GM19025 (cell line): ENCODE data around the gene RBM23.
"Not testable (repeated sequence)": the region's sequence is repeated elsewhere in the genome, so short reads cannot be mapped to it uniquely, and the experiment has no call there.

Experiments
- ATAC-seq: cut with Tn5 transposase; IDR thresholded peaks from one replicate; pipeline ENCODE4 v1.9.1; 2021; ENCODE audit warnings: mild to moderate bottlenecking, low read depth, moderate library complexity; ENCODE audit not compliant: unreplicated experiment

Gene RBM23

DNA sequence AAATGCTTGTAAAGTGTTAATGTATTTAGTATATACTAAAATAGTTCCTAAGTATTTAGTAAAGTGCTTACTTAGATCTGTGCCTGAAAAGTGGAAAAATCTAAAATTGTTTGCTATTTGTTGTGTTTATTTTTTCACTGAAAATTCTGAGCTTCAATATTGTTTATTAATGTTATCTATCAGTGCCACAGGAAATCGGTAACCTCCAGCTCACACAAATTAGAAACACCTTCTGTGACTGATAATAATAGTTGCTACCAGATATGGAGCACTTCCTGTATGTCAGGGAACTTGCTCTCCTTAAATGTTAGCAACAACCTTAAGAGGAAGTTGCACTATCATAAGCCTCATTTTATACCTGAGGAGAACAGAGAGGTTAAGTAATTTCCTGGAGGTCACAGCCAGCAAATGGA is 48.1 kb downstream of the RBM23 start:
- peak; percentile 27 for ATAC-seq

DNA sequence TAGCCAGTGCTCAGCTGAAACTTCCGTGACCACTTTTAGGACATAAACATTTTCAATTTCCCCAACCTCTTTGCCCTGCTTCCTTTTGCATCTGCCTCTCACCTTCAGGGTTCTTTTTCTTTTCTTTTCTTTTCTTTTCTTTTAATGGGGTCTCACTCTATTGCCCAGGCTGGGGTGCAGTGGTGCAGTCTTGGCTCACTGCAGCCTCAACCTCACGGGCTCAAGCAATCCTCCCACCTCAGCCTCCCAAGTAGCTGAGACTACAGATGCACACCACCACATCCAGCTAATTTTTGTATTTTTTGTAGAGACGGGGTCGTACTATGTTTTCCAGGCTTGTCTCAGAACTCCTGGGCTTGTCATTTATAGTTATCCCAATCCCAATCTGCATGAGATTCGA is 52.1 kb downstream of the RBM23 start:
- no peak for ATAC-seq

DNA sequence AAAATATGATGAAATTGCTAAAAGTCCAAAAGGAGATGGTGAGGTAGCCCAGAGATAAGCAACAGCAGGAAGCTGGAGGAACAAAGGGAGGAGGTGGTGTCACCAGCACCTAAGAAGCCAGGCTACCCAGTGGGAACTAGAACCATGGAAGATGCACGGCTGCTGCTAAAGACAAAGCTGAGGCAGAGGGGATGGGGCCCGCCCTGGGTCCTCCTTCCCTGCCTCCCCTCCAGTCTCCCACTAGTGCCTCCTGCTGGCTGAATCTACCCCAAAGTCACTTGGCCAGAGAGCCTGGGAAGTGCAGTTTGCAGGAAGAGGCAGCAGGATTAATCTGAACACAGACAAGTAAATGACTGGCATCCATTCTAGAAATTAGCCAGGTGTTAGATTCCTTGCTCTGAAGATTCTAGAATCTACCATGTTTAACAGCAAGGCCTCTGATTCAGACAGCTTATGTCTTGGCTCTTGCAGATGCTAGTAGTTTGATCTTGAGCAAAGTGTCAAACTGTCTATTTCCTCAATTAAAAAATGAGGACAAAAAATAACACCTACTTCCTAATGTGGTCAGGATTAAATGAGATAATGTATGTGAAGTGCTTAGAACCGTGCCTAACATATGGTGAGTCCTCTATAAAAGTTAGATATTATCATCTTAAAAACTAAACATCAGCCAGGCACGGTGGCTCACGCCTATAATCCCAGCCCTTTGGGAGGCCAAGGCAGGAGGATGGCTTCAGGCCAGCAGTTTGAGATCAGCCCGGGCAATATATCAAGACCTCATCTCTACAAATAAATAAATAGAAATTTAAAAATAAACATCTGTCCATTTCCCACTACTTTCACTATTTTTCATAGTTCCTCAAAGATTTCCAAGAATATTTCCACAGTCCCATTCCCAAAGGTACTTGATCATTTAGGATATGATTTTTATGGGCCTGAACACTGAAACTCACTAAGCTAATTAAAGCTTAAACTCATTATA is 53.2 kb downstream of the RBM23 start:
- ATAC-seq, result no peak

DNA sequence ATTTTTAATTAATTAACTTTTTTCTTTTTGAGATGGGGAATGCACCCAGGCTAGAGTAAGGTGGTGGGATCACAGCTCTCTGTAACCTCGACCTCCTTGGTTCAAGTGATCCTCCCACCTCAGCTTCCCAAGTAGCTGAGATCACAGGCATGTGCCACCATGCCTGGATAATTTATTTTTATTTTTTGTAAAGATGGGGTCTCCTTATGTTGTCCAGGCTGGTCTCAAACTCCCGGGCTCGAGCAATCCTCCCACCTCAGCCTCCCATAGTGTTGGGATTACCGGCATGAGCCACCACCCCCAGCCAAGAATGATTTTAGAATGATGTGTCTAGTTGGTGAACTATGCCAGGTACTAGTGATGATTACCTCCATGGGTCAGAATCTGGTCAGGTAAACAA is 54.0 kb downstream of the RBM23 start:
- no peak for ATAC-seq

DNA sequence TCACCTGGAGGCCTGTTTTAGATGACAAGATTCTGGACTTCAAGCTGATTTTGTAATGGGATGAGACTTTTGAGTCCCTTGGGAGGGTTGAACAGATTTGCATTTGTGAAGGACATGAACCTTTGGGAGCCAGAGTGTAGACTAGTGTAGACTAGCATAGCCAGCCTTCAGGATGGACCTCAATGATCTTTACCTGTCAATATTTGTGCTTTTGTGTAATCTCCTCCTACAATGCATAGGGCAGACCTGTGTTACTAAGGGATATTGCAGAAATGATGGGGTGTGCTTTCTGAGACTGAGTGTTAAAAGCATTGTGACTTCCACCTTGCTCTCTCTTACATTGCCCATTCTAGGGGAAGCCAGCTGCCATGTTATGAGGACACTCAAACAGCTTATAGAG is 57.3 kb downstream of the RBM23 start:
- no peak for ATAC-seq

DNA sequence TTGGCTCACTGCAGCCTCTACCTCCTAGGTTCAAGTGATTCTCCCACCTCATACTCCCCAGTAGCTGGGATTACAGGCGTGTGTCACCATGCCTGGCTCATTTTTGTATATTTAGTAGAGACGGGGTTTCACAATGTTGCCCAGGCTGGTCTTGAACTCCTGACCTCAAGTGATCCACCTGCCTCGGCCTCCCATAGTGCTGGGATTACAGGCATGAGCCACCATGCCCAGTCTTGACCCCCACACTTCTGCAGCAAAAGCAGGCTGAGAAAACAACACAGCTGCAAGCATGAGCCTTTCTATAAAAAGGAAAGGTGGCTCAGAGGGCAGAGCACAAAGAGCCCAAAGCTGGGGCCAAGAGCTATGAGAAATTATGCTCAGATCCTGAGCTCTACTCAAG is 58.6 kb downstream of the RBM23 start:
- not testable (repeated sequence) for ATAC-seq

DNA sequence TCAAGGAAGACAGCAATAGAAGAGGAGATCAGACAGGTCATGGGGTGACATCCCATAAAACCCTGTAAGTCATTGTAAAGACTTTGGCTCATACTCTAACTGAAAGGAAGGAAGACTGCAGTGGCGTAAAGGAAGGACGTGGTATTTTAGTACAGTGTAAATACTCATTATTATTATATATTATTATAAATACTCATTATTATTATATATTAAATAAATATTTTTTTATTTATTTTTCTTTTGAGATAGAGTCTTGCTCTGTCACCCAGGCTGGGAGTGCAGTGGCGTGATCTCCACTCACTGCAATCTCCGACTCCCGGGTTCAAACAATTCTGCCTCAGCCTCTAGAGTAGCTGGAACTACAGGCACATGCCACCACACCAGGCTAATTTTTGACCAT is 62.5 kb downstream of the RBM23 start:
- ATAC-seq, result no peak

DNA sequence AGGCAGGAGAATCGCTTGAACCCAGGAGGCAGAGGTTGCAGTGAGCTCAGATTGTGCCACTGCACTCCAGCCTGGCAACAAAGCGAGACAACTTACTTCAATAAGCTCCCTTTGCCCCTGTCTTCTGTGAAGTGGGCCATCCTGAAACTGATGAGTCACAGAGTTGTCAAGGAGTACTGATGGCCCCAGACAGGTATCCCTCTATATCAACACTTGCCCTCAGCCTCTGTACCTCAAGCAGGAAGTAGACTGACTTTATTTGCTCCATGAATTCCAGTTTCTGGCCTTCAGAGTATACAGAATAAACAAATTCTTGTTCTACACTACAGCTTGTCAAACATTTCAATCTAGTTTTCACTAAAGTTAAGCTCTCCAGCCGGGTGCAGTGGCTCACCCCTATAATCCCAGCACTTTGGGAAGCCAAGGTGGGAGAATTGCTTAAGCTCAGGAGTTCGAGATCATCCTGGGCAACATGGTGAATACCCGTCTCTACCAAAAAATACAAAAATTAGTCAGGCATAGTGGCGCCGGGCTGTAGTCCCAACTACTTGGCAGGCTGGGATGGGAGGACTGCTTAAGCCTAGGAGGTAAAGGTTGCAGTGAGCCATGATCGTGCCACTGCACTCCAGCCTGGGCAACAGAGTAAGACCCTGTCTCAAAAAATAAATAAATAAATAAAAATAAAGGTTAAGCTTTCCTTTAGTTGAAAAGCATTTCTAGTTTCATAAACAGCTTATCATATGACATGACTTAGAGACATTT is 63.8 kb downstream of the RBM23 start:
- ATAC-seq, result no peak

DNA sequence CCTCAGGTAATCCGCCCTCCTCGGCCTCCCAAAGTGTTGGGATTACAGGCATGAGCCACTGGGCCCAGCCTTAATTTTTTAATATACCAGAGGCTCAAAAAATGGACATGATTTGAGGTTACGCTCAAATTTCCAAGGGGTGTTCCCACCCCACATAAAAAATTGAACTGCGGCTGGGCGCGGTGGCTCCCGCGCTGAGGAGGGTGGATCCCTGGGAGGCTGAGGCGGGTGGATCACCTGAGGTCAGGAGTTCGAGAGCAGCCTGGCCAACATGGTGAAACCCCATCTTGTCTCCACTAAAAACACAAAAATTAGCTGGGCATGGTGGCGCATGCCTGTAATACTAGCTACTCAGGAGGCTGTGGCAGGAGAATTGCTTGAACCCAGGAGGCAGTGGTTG is 64.7 kb downstream of the RBM23 start:
- ATAC-seq, result not testable (repeated sequence)

DNA sequence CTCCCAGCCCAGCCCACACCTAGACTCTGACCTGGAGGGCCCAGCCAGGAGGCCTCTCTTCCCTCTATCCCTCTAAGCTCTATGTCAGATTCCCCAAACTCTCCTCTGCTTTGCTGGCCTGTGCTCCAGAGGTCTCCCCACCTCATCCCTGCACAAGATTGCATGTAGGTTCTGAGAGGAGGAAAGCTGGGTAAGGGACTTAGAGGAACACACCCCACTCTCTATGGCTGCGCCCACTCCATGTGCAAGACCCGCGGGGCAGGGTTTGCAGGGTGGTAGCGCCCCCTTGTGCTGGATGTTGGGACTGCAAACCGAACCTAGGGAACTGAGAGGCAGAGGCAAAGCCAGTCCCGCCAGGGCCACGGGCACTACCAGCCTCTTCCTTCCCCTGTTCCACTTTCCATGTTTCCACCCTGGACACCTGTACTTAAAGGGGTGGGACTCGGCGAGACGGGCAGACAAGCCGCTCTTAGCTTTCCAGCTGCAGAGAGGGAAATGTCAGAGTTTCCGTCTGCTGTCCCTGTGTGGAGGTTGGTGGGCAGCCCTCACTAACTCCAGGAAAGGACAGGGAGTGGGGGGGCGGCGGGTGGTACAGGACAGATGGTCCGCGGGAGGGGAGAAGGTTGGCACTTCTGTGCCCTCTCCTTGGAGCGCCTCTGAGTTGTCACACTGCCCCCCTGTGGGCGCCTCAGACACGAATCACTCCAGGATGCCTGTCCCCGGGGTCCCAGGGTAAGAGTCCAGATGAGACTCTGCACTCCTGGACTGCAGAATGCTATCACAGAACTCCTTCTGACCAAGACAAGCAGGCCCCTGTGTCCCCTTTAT is 65.8 kb downstream of the RBM23 start:
- peak; percentile 77 for ATAC-seq

DNA sequence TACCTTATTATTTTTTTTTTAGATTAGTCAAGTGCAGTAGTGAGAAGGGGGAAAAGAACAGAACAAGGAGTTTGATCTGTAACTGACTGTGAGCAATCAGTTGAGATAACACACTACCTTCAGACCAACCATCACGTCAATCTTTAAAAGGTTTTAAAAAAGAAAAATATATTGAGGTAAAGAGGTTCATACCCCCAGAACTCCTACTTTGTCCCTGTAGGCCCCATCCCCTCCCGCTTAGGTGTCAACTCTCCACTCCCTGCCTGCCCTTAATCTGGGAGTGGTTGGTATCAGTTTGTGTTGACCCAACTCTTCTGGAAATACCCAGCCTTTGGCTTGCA is 66.4 kb downstream of the RBM23 start:
- ATAC-seq, result no peak

DNA sequence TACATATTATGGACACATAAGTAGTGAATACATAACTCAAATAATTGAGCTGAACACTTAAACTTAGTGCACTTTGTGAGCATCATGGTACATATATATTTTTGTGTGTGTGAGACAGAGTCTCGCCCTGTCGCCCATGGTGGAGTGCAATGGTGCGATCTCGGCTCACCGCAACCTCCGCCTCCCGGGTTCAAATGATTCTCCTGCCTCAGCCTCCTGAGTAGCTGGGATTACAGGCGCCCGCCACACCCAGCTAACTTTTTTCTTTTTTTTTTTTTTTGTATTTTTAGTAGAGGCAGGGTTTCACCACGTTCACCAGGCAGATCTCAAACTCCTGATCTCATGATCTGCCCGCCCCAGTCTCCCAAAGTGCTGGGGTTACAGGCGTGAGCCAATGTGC is 66.8 kb downstream of the RBM23 start:
- not testable (repeated sequence) for ATAC-seq

DNA sequence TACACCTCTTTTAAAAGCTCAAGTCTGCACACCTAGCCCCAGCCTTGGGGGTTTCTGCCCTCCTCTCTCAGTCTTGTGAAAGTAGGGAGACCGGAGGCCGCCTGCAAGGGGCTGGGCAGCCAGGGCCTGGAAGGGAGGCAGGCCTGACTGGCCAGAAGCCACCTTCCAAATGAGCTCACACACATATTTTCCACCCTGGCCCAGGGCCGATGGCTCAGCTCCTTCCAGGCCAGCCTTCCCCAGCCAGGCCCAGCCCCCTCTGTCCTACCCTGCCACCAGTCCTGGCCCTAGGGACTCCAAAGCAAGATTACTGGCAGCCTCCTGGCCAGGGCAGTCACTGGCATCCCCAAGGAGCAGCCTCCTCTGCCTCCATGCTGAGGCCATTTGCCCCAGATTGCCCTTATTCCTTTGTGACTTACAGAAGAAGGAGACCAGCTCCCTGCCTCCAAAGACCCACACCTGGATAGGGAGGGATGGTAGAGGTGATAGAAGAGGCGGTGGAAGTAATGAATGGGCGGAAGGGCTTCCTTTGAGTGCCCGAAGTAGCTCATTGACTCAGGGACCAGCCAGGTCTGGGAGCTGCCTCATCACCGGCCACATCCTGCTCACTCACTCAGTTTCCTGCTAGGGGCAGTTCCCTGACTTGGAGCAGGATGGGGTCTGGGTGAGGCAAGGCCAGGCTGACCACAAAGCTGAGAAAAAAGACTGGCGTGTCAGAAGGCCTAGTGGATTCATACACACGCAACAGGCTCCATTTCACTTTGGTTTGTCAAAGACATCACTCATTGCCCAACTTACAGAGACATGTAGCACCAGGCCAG is 67.8 kb downstream of the RBM23 start:
- no peak for ATAC-seq

DNA sequence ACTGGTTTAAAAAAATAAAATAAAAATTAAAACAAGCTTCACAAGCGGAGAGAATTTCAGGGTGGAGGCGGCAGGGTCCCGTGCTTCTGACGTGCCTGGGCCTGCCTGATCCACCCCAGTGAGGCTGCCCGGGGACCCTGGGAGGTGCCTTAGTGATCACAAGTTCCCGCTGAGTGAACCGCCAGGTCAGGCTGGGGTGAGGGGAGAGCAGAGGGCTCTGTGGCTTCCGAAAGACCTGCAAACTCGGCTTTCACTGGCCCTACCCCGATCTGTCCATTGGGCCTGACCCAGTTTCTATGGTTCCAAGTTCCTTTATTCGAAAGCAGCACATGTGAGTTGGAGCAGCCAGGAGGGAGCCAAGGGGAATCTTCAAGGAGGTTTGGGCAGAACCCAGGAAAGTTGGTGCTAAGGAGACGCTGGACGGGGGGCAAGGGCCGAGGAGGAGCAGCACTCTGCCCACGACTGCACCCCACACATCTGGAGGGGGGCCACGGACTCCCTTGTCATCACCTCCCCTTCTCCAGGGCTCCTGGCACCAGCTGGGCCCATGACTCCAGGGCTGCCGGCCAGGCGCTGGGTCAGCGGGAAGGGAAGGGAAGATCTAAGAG is 69.6 kb downstream of the RBM23 start:
- no peak for ATAC-seq

DNA sequence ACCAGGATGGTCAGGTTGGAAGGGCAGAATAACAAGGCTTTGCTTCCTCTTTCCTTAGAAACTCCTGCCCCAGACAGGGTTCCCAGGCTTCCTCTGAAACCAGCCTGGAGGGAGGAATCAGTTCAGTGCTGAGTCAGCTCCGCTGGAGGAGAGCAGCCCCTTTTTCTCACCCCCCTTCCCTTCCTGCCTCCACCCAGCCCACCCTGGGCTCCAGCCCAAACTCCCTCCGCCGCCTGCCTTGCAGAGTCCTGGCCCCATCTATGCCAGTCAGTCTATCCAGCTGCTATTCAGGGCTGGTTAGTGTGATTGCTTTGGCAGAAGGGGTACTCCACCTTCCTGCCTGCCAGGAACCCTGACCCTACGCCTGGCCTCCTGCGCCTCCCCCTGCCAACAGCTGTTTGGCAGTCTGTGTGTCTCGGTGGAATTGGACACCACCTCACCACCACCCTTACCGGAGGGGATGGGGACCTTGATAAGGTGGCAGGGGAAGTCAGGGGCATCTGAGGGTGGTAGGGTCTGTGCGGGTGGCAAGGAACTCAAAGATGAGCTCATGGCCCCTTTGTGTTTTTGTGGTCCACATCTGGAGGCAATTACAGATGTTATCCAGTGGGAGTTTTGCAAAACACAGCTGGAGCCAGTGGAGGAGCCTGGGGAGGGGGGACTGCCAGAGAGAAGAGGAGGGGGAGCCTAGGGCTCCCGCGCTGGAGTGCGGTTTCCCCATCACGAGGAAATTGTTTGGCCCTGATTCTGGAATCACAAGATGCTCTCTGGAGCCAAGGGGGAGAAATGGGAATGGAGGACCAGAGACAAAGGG is 70.4 kb downstream of the RBM23 start:
- no peak for ATAC-seq

DNA sequence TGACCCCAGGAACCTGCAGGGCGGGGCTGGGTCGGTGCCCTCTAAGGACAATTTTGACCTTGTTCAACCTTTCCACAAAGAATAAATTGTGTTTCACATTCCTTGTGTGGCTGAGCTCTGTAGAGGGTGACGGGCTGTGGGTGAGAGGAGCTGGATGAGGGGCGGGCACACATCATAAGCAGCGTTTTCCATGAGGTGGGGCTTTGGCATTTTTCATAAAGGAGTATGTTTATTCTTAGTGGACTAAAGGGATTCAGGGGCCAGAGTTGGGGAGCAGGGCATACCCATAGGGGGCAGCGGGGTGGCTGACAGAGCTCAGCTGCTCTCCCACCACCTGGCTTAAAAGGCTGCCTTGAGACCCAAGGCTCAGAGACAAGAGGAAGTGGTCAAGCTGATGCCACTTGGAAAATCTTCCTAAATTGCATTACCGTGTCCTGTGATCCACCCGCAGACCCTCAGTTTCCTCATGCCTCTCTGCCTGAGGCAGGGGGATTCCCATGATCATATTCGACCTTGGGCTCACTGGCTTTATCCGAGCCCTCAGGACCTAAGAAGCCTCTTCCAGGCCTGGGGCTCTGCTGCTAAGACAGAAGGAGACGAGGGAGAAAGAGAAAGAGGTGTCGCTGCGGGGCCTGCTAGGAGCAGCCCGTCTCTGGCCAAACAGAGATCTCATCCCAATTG is 71.1 kb downstream of the RBM23 start:
- ATAC-seq, result no peak

DNA sequence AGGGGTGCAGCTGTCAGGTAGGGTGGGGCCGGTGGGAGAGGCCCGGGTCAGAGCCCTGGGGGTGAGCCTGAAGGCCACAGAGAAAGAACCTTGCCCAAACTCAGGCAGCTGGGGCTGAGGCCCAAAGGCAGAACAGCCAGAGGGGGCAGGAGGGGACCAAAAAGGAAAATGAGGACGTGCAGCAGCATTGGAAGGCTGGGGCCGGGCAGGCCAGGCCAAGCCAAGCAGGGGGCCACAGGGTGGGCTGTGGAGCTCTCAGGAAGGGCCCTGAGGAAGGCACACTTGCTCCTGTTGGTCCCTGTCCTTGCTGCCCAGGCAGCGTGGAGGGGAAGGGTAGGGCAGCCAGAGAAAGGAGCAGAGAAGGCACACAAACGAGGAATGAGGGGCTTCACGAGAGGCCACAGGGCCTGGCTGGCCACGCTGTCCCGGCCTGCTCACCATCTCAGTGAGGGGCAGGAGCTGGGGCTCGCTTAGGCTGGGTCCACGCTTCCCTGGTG is 72.1 kb downstream of the RBM23 start:
- no peak for ATAC-seq
